ENCODE measurements around the gene ADGRD1. TPM values are rescaled to one million over a fixed set of nuclear protein-coding genes. Genes with fewer than 3 reads are reported as not detected.

ADGRD1 gene
- polyA plus RNA-seq, 1 of the 3 experiments (the other 2 are of a cell fraction), result not detected

DNA sequence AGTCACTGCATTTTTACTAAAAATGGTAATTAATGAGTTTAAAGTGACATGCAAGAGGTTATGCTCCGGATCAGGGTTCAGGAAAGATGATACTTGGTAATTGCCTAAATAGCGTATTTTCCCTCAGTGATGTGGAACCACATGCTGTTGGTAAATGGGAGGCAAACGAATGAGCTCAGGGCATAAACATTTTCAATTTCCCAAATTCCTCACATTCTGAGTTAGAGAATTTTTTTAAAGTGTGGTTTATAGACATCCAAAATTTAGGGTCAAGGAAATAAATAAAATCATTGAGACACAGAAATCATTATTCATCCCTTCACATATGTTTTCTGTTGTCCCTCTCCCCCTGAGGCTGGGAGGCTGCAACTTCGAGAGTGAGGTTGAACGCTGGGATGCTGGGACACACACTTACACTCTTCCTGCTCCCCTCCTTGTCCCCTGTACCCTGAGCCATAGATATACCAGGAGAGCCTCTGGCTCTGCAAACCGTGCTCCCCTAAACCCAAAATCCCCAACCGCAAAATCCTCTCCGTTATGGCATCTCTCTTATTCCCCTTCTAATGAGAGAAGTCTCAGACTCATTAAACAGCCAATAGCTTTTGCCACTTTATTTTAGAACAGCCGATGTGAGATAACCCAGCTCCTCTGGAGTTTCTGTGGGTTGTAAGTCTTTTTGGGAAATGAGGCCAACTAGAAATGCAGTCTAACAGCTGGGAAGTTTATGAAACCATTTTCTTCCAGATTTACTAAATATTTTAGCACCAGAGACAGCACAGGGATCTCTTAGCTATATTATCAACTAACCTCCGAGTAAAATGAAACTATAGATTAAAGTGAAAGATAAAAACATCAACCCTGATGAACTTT is 21.4 kb upstream of the ADGRD1 start (continued):
- TF ChIP-seq EZH2phosphoT487 (IDR thresholded peaks at IDR 0.05; ENCODE audit: borderline replicate concordance, low read depth) (no peak), FOSL2 (IDR thresholded peaks at IDR 0.05; ENCODE audit: borderline replicate concordance, low read depth) (no peak), CHD2 (IDR thresholded peaks at IDR 0.05; ENCODE audit: low read length, partially characterized antibody) (no peak), NRF1 (IDR thresholded peaks at IDR 0.05; ENCODE audit: low read depth, low read length) (no peak), RCOR1 (IDR thresholded peaks at IDR 0.05; ENCODE audit: low read length) (no peak), TEAD4 (IDR thresholded peaks at IDR 0.05; ENCODE audit: borderline replicate concordance, insufficient read depth) (no peak), SIN3A (IDR thresholded peaks at IDR 0.05; ENCODE audit: borderline replicate concordance, low read depth, low read length) (no peak)
- TF ChIP-seq, protein P1, sequence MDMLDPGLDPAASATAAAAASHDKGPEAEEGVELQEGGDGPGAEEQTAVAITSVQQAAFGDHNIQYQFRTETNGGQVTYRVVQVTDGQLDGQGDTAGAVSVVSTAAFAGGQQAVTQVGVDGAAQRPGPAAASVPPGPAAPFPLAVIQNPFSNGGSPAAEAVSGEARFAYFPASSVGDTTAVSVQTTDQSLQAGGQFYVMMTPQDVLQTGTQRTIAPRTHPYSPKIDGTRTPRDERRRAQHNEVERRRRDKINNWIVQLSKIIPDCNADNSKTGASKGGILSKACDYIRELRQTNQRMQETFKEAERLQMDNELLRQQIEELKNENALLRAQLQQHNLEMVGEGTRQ (IDR thresholded peaks at IDR 0.05; ENCODE audit: borderline replicate concordance, low read depth, low read length), result no peak
- TF ChIP-seq, protein P2, sequence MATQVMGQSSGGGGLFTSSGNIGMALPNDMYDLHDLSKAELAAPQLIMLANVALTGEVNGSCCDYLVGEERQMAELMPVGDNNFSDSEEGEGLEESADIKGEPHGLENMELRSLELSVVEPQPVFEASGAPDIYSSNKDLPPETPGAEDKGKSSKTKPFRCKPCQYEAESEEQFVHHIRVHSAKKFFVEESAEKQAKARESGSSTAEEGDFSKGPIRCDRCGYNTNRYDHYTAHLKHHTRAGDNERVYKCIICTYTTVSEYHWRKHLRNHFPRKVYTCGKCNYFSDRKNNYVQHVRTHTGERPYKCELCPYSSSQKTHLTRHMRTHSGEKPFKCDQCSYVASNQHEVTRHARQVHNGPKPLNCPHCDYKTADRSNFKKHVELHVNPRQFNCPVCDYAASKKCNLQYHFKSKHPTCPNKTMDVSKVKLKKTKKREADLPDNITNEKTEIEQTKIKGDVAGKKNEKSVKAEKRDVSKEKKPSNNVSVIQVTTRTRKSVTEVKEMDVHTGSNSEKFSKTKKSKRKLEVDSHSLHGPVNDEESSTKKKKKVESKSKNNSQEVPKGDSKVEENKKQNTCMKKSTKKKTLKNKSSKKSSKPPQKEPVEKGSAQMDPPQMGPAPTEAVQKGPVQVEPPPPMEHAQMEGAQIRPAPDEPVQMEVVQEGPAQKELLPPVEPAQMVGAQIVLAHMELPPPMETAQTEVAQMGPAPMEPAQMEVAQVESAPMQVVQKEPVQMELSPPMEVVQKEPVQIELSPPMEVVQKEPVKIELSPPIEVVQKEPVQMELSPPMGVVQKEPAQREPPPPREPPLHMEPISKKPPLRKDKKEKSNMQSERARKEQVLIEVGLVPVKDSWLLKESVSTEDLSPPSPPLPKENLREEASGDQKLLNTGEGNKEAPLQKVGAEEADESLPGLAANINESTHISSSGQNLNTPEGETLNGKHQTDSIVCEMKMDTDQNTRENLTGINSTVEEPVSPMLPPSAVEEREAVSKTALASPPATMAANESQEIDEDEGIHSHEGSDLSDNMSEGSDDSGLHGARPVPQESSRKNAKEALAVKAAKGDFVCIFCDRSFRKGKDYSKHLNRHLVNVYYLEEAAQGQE (IDR thresholded peaks at IDR 0.05; ENCODE audit: low read depth, low read length), result no peak

DNA sequence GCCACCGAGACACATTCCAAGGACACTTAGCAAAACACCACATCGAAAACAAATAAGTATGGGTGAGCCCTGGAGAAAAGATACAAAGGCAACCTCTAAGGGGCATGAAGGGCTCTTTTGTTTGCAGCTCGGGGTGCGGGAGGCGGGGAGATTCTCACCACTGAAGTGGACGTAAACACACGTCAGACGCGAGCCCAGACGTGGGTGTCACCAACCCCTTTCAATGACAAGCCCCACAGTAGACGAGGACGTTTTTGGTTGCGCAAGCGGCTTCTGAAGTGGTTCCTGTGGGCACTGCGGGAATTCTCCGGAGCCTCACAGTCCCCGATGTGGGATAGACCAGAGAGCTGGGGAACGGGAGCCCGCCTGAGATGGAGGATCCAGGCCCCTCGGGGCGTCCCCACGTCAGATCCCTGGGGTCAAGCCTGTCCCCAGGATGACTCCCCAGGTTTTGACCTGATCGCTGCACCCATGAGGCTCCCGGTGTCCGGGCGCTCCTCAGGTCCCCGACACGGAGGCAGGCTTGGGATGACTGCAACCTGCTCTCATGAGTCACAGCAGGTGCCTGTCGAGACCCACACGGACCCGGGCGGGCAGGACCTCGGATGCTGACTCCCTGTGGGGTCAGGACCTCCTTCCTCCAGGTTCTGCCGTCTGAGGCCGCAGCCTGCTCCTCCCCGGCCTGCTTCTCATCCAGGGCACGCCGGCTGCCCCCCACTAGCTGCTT is 20.3 kb upstream of the ADGRD1 start:
- WGBS (ENCODE audit: low lambda C conversion rate), result 59% methylated on average over 31 of the region's 38 CpGs
- Histone ChIP-seq H3K4me3 (ENCODE audit: low read depth in 2 of 2, low read length in 1 of 2) (no peak overlapping the region), H4K20me1 (ENCODE audit: insufficient read depth) (no peaks in the 10 kb centered on the region), H3K9me2 (no peaks in the 10 kb centered on the region; the same call in 1 of the 2 replicates), H3K36me3 (replicated peaks in 1 of 2; ENCODE audit: control insufficient read depth in 1 of 2, insufficient read depth in 2 of 2, low read length in 1 of 2) (no peaks in the 10 kb centered on the region), H3K79me2 (ENCODE audit: insufficient read depth) (no peaks in the 10 kb centered on the region), H3K4me2 (no peak overlapping the region), H3K9ac (no peak overlapping the region), H3K9me3 (0 out of 2 replicates have a peak, but pooled peaks cover 4% of the 10 kb centered on the region), H3K27me3 (ENCODE audit: insufficient read depth) (no peaks in the 10 kb centered on the region), H3K27ac (ENCODE audit: low read depth in 2 of 2, low read length in 1 of 2) (no peak overlapping the region), H3K4me1 (ENCODE audit: control insufficient read depth in 1 of 2, insufficient read depth in 2 of 2, low read depth in 1 of 2, low read length in 1 of 2) (peaks cover 0 to 3% of the 10 kb centered on the region in 2 experiments; a peak in 1 of 4 replicates), H2AFZ (ENCODE audit: low read depth) (no peak overlapping the region), H3F3A (replicated peaks; ENCODE audit: insufficient read depth) (no peaks in the 10 kb centered on the region)
- ChIA-PET CTCF (interaction anchor here (1.0 to 3.6 kb wide), 3 partner anchors 15 to 199 kb away, joined by 3 to 29 read pairs (median 3); no protein-coding TSS in a partner anchor), POLR2A (no interaction called here)
- DNase-seq, result no peak
- no peak for TF ChIP-seq RXRA (IDR thresholded peaks at IDR 0.05; ENCODE audit: borderline replicate concordance, low read depth)
- TF ChIP-seq YY1 (IDR thresholded peaks at IDR 0.05; ENCODE audit: low read depth), result no peak
- TF ChIP-seq FOXM1 (IDR thresholded peaks at IDR 0.05; ENCODE audit: low read depth), result no peak
- TF ChIP-seq, protein P3, sequence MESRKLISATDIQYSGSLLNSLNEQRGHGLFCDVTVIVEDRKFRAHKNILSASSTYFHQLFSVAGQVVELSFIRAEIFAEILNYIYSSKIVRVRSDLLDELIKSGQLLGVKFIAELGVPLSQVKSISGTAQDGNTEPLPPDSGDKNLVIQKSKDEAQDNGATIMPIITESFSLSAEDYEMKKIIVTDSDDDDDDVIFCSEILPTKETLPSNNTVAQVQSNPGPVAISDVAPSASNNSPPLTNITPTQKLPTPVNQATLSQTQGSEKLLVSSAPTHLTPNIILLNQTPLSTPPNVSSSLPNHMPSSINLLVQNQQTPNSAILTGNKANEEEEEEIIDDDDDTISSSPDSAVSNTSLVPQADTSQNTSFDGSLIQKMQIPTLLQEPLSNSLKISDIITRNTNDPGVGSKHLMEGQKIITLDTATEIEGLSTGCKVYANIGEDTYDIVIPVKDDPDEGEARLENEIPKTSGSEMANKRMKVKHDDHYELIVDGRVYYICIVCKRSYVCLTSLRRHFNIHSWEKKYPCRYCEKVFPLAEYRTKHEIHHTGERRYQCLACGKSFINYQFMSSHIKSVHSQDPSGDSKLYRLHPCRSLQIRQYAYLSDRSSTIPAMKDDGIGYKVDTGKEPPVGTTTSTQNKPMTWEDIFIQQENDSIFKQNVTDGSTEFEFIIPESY (IDR thresholded peaks at IDR 0.05; ENCODE audit: borderline replicate concordance, low read depth), result no peak
- TF ChIP-seq SMC3 (IDR thresholded peaks at IDR 0.05; ENCODE audit: low read depth, low read length), result no peak
- no peak for TF ChIP-seq EZH2phosphoT487 (IDR thresholded peaks at IDR 0.05; ENCODE audit: borderline replicate concordance, low read depth)
- TF ChIP-seq, protein P4, sequence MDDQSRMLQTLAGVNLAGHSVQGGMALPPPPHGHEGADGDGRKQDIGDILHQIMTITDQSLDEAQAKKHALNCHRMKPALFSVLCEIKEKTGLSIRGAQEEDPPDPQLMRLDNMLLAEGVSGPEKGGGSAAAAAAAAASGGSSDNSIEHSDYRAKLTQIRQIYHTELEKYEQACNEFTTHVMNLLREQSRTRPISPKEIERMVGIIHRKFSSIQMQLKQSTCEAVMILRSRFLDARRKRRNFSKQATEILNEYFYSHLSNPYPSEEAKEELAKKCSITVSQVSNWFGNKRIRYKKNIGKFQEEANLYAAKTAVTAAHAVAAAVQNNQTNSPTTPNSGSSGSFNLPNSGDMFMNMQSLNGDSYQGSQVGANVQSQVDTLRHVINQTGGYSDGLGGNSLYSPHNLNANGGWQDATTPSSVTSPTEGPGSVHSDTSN (IDR thresholded peaks at IDR 0.05), result no peak
- TF ChIP-seq TAF1 (IDR thresholded peaks at IDR 0.05; ENCODE audit: borderline replicate concordance, low read depth, low read length), result no peak
- TF ChIP-seq FOSL2 (IDR thresholded peaks at IDR 0.05; ENCODE audit: borderline replicate concordance, low read depth), result no peak
- TF ChIP-seq POLR2AphosphoS5 (IDR thresholded peaks at IDR 0.05; ENCODE audit: low read depth, low read length), result no peak
- TF ChIP-seq RFX5 (IDR thresholded peaks at IDR 0.05; ENCODE audit: low read length), result no peak

Data from SK-N-SH (cell line).